ENCODE results near the gene BCOR.

Gene BCOR

GRCh38 chrX:40106676-40107290, 9.0 kb upstream of the BCOR start:
- TF ChIP-seq TCF4 (CRISPR knock-in tag; IDR thresholded peaks at IDR 0.05; ENCODE audit: borderline replicate concordance) (no peak), ZNF70 (CRISPR knock-in tag; IDR thresholded peaks at IDR 0.05) (no peak), ARNTL (CRISPR knock-in tag; IDR thresholded peaks at IDR 0.05; ENCODE audit: borderline replicate concordance, low read depth) (no peak), ZFP3 (CRISPR knock-in tag; IDR thresholded peaks at IDR 0.05) (no peak), ZC3H10 (CRISPR knock-in tag; IDR thresholded peaks at IDR 0.05) (no peak), SNAI2 (CRISPR knock-in tag; IDR thresholded peaks at IDR 0.05) (no peak), CSRNP3 (CRISPR knock-in tag; IDR thresholded peaks at IDR 0.05) (no peak), OSR1 (CRISPR knock-in tag; IDR thresholded peaks at IDR 0.05) (no peak), PATZ1 (CRISPR knock-in tag; IDR thresholded peaks at IDR 0.05; ENCODE audit: borderline replicate concordance) (no peak), POU6F1 (CRISPR knock-in tag; IDR thresholded peaks at IDR 0.05; ENCODE audit: borderline replicate concordance, low read depth) (no peak), ISL1 (CRISPR knock-in tag; IDR thresholded peaks at IDR 0.05) (no peak), TSHZ2 (CRISPR knock-in tag; IDR thresholded peaks at IDR 0.05) (no peak), GLIS3 (CRISPR knock-in tag; IDR thresholded peaks at IDR 0.05) (no peak), ESRRG (CRISPR knock-in tag; IDR thresholded peaks at IDR 0.05) (no peak), ZNF8 (CRISPR knock-in tag; IDR thresholded peaks at IDR 0.05) (no peak), TOX (CRISPR knock-in tag; IDR thresholded peaks at IDR 0.05; ENCODE audit: borderline replicate concordance) (no peak), CSDC2 (CRISPR knock-in tag; IDR thresholded peaks at IDR 0.05) (no peak), PPARA (CRISPR knock-in tag; IDR thresholded peaks at IDR 0.05; ENCODE audit: borderline replicate concordance) (no peak), ZFP30 (CRISPR knock-in tag; IDR thresholded peaks at IDR 0.05) (no peak), ZNF565 (CRISPR knock-in tag; conservative IDR thresholded peaks at IDR 0.05; ENCODE audit: low read depth) (no peak)
- no peak for ATAC-seq

- ATAC-seq = peak; percentile 48
- TF ChIP-seq ZNF8 (CRISPR knock-in tag; IDR thresholded peaks at IDR 0.05) (no peak), POU6F1 (CRISPR knock-in tag; IDR thresholded peaks at IDR 0.05; ENCODE audit: borderline replicate concordance, low read depth) (no peak), ESRRG (CRISPR knock-in tag; IDR thresholded peaks at IDR 0.05) (no peak), CSDC2 (CRISPR knock-in tag; IDR thresholded peaks at IDR 0.05) (no peak), GLIS3 (CRISPR knock-in tag; IDR thresholded peaks at IDR 0.05) (no peak), TOX (CRISPR knock-in tag; IDR thresholded peaks at IDR 0.05; ENCODE audit: borderline replicate concordance) (no peak), ARNTL (CRISPR knock-in tag; IDR thresholded peaks at IDR 0.05; ENCODE audit: borderline replicate concordance, low read depth) (no peak), BACH2 (CRISPR knock-in tag; IDR thresholded peaks at IDR 0.05; ENCODE audit: borderline replicate concordance) (no peak), CSRNP3 (CRISPR knock-in tag; IDR thresholded peaks at IDR 0.05) (no peak), ZNF70 (CRISPR knock-in tag; IDR thresholded peaks at IDR 0.05) (no peak), ISL1 (CRISPR knock-in tag; IDR thresholded peaks at IDR 0.05) (no peak), OSR1 (CRISPR knock-in tag; IDR thresholded peaks at IDR 0.05) (no peak), TCF4 (CRISPR knock-in tag; IDR thresholded peaks at IDR 0.05; ENCODE audit: borderline replicate concordance) (no peak), RARB (CRISPR knock-in tag; IDR thresholded peaks at IDR 0.05) (no peak)
Measured at GRCh38 chrX:40105835-40106675, 8.3 kb upstream of the BCOR start.

Measured in SK-N-SH treated with all-trans-retinoic acid at 6 μM for 48 hours (cell line).